Stimulated activated CD4-positive, alpha-beta T cell treated with anti-CD3 and anti-CD28 coated beads, Interleukin-1b, Interleukin-23, amount 100 ng/mL, for 24 hours (primary cell): ENCODE results near the gene CCK.
A peak's percentile ranks its signal among the peaks of the same experiment; 100 is the strongest.

Experiments used
- DNase-seq, 4 experiments: peaks; one replicate each; pipeline ENCODE4 v3.0.0-alpha.2; 2020; ENCODE audit warnings: low read depth in 4 of 4, low spot score in 1 of 4

The CCK gene

GRCh38 chr3:42269647-42270046 lies 3.7 kb upstream of the CCK start:
- no peak for DNase-seq

GRCh38 chr3:42267878-42268277 lies 1.9 kb upstream of the CCK start:
- DNase-seq, result no peak

GRCh38 chr3:42265059-42265991 lies 660 bp downstream of the CCK start:
- DNase-seq, result no peak

- DNase-seq, result no peak
These were observed 1.5 kb downstream of the CCK start for GRCh38 chr3:42264399-42265058.

GRCh38 chr3:42263354-42264346 lies 2.3 kb downstream of the CCK start:
- no peak for DNase-seq

GRCh38 chr3:42262525-42262924 lies 3.5 kb downstream of the CCK start:
- no peak for DNase-seq

GRCh38 chr3:42257007-42257406 lies 9.0 kb downstream of the CCK start:
- DNase-seq, result no peak

- DNase-seq, result no peak
These were observed 9.7 kb downstream of the CCK start for GRCh38 chr3:42256135-42256819.

- DNase-seq, result no peak
These were observed 11.4 kb downstream of the CCK start for GRCh38 chr3:42254566-42254965.

GRCh38 chr3:42250761-42251160 lies 15.2 kb downstream of the CCK start:
- no peak for DNase-seq

- DNase-seq, result peak; percentile 30 to 39 (median 32)
These were observed 18.4 kb downstream of the CCK start for GRCh38 chr3:42247576-42248027.

- DNase-seq, result no peak
These were observed 19.9 kb downstream of the CCK start for GRCh38 chr3:42246091-42246490.

GRCh38 chr3:42236611-42237010 lies 29.4 kb downstream of the CCK start:
- DNase-seq, result no peak

- DNase-seq, result no peak
These were observed 30.5 kb downstream of the CCK start for GRCh38 chr3:42235532-42235931.

GRCh38 chr3:42230860-42231259 lies 35.1 kb downstream of the CCK start:
- no peak for DNase-seq

- no peak for DNase-seq
These were observed 35.9 kb downstream of the CCK start for GRCh38 chr3:42229942-42230688.

- no peak for DNase-seq
These were observed 36.6 kb downstream of the CCK start for GRCh38 chr3:42229266-42229941.

- DNase-seq, result no peak
These were observed 37.2 kb downstream of the CCK start for GRCh38 chr3:42228796-42229195.
